Skeletal muscle cell (primary cell): Measurements from ENCODE around the gene IBTK.
"Not testable (repeated sequence)": the region's sequence is repeated elsewhere in the genome, so short reads cannot be mapped to it uniquely, and the experiment has no call there.

Experiments
- DNase-seq: peaks from one replicate; pipeline ENCODE4 v3.0.0-alpha.2; 2010; ENCODE audit warnings: low read depth
- H3K4me3 ChIP-seq: 2 replicates; pipeline ENCODE4 v1.5.1; 2011; ENCODE audit warnings: low read depth, mild to moderate bottlenecking, control low read depth, low read length, moderate library complexity

The IBTK gene, protein sequence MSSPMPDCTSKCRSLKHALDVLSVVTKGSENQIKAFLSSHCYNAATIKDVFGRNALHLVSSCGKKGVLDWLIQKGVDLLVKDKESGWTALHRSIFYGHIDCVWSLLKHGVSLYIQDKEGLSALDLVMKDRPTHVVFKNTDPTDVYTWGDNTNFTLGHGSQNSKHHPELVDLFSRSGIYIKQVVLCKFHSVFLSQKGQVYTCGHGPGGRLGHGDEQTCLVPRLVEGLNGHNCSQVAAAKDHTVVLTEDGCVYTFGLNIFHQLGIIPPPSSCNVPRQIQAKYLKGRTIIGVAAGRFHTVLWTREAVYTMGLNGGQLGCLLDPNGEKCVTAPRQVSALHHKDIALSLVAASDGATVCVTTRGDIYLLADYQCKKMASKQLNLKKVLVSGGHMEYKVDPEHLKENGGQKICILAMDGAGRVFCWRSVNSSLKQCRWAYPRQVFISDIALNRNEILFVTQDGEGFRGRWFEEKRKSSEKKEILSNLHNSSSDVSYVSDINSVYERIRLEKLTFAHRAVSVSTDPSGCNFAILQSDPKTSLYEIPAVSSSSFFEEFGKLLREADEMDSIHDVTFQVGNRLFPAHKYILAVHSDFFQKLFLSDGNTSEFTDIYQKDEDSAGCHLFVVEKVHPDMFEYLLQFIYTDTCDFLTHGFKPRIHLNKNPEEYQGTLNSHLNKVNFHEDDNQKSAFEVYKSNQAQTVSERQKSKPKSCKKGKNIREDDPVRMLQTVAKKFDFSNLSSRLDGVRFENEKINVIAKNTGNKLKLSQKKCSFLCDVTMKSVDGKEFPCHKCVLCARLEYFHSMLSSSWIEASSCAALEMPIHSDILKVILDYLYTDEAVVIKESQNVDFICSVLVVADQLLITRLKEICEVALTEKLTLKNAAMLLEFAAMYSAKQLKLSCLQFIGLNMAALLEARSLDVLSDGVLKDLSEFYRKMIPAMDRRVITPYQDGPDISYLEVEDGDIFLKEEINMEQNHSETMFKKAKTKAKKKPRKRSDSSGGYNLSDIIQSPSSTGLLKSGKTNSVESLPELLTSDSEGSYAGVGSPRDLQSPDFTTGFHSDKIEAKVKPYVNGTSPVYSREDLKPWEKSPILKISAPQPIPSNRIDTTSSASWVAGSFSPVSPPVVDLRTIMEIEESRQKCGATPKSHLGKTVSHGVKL (N-terminal part only)

DNA sequence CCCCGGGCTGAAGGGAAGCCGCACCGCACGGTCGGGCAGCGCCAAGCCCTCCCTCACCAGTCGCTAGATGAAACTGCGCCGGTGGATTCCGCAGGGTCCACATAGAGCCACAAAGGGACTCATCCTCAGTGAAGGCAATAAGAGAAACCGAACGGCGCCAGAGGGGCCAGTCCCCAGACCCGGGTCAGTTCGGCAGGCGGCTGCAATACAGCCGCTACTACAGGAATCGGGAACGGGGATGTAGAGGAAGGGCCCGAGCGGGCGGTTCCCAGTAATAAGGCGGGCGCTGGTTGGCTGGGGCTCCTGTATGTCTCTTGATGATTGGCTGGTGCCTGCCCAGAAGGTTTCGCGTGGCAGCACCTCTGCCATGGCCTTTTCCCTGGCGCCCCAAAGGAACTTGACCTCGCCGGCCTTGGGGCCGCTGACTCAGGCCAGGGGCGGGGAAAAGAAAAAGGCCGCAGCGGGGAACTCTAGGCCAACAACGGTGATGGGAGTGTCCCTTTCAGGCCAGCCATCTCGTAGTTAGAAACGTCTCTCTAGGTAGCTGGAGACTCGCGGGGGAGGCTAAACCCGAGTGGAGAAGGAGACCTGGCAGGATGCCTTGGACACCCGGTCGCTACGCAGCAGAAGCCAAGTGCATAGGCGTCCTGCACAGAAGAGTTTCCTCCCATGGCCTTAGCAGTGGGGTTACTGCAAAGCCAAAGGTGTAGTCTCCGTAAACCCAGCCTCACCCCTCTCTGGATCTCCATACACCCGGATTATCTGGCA is at the start of gene IBTK:
TSS of gene IBTK (minus strand) at position 240 of the 768 bp plus-strand sequence. CDS start 7,258 bp downstream, outside the sequence.
- peak; percentile 74 for DNase-seq
- peak within 1 kb of the TSS; percentile 81 for H3K4me3 ChIP-seq

DNA sequence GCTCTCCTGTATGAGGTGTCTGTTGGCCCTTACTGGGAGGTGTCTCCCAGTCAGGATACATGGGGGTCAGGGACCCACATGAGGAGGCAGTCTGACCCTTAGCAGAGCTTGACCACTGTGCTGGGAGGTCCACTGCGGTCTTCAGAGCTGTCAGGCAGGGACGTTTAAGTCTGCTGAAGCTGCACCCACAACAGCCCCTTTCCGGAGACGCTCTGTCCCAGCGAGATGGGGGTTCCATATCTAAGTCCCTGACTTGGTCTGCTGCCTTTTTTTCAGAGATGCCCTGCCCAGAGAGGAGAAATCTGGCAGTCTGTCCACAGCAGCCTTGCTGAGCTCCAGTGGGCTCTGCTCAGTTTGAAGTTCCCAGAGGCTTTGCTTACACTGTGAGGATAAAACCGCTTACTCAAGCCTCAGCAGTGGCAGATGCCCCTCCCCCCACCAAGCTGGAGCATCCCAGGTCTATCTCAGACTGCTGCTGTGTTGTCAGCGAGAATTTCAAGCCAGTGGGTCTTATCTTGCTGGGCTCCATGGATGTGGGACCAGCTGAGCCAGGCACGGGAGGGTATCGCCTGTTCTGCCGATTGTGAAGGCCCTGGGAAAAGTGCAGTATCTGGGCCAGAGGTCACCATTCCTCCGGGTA is 36.3 kb upstream of the IBTK start:
- DNase-seq = no peak
- H3K4me3 ChIP-seq = no peak overlapping the region

DNA sequence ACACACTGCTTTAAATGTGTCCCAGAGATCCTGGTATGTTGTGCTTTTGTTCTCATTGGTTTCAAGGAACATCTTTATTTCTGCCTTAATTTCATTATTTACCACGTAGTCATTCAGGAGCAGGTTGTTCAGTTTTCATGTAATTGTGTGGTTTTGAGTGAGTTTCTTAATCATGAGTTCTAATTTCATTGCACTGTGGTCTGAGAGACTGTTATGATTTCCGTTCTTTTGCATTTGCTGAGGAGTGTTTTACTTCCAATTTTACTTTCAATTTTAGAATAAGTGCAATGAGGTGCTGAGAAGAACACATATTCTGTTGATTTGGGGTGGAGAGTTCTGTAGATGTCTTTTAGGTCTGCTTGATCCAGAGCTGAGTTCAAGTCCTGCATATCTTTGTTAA is 34.0 kb upstream of the IBTK start:
- H3K4me3 ChIP-seq = not testable (repeated sequence)

DNA sequence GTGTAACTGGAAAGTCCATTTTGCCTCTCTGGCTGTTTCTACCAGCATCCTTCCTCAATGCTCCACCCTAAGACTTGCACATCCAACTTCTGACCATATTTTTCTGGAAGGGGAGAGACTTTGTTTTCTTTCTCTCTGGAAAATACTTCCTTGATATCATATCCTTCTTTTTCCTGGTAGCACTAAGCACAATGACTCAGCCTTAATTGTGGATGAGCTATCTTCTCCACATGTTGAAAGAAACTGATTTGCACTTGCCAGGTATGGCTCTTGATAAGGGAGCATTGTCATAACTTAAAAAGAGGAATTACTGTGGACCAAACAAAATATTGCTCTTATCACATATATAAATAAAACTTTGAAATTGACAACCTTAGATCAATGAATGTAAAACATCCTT is 30.1 kb upstream of the IBTK start:
- no peak overlapping the region for H3K4me3 ChIP-seq
- no peak for DNase-seq

More for the DNA sequence above, 34.0 kb upstream of the IBTK start:
- not testable (repeated sequence) for DNase-seq

DNA sequence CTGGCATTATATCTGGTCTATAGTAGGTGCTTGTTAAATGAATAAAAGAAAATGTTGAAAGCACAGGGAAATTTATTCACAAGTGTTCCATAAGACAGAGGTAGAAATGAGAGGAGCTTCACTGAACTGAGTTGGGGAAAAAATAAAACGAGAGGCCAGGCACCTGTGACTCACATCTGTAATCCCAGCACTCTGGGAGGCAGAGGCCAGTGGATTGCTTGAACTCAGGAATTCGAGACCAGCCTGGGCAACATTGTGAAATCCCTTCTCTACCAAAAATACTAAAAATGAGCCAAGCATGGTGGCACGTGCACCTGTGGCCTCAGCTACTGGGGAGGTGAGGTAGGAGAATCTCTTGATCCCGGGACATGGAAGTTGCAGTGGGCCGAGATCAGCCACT is 28.1 kb upstream of the IBTK start:
- DNase-seq = no peak
- no peak overlapping the region for H3K4me3 ChIP-seq

DNA sequence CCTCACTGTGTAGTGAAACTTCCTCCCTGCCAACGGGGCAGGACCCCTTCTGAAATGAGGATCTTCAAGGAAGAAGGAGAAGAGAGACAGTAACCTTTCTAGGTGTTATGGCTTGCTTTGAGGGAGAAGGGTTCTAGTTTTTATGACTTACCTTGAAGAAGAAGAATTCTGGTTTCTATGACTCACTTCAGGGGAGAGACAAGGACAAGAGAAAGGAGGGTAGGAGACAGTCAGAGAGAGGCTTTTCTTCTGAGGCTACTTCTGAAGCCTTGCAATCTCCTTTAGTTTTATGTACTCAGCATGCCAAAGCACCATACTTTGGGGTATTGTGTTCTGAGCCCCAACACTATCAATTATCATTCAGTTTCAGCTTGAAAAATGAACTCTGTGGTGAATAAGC is 25.8 kb upstream of the IBTK start:
- DNase-seq = no peak
- no peak overlapping the region for H3K4me3 ChIP-seq

DNA sequence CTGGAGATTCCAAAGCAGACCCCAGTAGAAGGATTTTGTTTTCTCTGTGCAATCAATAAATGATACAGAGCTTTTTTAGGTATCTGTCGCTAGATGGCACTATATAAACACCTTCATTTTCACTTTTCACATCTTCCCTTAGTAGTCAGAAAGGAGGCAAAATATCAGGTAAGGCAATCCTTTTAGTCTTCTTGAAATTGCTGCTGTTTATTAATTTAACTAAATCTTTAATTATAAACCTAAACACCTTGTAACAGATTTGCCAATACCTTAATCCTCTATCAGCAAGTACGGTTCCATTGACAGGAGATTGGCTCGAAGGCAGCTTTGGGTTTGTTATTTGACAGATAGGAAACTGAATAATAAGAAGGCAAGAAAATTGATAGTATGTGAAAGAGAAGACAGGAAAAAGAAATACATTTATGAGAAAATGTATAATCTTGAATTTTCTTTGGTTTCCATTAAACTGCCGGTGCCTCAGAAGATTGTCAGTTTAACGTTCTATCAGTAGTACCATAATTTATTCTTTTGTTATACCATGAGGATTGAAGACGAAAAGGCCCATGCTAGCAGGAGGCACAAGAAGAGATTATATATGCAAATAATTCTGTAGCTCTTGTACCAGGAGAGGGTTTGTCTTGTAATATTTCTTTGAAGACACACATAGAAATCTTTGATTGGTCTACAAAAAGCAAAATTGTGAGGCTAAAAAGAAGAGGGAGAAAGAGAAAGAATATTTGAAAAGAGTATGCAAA is 23.5 kb upstream of the IBTK start:
- no peak for DNase-seq

DNA sequence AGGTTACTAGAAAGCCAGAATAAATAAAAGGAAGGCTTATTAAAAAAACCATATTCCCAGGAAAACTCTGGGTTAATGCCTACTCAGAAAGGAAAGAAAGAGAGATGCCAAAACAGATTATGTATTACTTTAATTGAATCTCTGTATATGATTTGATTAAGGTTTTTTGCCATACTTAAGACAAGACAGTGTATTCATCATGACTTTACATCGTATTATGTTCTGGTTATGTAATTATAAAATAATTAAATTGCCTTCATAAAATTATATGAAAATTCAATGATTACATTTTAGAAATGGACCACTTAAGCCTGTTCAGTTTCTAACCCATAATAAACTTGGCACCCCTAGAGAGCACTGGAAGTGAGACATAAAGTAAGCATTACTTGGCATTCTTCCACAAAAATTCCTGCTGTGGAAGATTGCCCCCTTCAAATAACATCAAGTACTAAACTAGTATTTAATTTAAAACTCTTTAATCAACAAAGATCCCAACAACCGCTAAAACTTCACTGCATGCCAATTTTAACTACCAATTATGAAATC is 20.8 kb upstream of the IBTK start:
- H3K4me3 ChIP-seq = no peak overlapping the region
- no peak for DNase-seq

More for the DNA sequence above, 23.5 kb upstream of the IBTK start:
- no peak overlapping the region for H3K4me3 ChIP-seq

DNA sequence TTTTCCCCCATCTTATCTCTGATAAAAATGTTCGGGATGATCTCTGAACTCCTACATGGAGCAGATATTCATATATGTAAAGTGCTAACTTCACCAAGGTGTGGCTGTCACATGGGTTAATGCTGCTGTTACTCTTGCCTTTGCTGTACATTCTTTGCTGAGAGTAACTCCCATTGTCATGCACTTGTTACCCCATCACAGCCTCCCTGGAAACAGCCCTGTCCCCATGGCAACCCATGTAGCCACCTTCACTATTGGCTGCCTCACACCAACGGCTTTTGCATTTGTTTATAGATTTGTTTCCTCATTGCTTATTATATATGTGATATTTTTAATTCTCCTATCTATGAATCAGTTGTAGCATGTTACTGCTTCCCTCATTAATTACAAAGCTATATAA is 17.3 kb upstream of the IBTK start:
- no peak for DNase-seq
- H3K4me3 ChIP-seq = no peak overlapping the region

DNA sequence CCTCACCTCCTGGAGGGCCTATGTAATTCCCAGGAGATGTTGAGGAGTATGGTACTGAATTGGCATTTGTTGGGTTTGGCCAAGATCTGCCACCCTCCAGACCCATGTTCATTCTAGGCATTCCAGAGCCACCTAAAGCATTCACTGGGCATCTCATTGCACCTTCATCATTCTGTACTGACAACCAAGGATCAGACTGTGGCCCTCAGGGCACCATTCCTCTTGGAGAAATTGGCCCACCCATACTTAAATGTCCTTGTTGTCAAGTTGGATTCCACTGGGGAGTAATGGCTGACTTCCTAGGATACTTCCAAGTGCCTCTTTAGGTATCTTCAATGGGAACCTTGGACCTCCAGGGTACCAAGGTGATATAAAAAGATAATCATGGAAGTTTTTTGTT is 16.8 kb upstream of the IBTK start:
- no peak for DNase-seq
- H3K4me3 ChIP-seq = no peak overlapping the region

DNA sequence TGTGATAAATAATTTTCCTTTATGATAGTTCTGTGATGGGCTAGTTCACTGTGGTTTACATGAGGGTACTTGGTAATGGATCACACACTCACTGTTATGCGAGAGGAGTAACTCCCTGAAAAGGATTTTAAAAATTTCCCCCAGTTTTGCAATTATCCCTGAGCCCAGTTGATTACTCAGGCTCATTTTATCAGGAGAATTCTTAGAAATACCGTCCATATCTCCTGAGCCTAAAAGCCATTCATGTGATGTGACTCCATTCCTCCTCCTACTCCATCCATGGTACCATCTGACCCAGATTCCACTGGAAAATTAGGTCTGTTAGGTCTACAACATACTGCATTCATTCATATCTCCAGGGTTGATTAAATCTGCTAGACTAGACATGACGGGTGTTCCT is 16.4 kb upstream of the IBTK start:
- DNase-seq = no peak
- no peak overlapping the region for H3K4me3 ChIP-seq

DNA sequence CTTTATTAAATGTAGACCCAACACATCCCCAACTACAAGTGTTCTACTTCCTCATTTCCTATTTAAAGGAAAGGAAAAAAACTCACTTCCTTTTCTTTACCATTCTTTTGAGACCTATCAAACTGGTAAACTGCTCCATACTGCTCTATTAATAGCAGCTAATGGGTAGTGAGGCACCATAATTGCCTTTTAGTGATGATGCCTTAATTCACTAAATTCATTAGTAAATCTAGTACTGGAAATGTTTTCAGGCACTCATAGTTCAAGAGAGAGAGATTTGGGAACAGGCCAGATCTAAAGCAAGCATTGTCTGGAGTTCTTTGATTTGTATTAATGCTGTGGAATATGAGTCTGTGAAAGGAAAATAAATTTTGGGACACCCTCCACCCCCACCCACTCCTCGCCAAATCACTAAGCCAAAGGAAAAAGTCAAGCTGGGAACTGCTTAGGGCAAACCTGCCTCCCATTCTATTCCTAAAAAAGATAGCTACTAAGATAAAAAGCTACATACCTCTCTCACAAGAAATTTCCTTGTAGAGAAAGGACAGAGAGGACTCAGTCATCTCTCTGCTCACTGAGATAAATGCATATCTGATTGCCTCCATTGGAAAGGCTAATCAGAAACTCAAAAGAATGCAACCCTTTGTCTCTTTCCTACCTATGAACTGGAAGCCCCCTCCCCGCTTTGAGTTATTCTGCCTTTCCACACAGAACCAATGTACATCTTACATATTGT is 13.6 kb upstream of the IBTK start:
- no peak overlapping the region for H3K4me3 ChIP-seq
- DNase-seq = no peak

DNA sequence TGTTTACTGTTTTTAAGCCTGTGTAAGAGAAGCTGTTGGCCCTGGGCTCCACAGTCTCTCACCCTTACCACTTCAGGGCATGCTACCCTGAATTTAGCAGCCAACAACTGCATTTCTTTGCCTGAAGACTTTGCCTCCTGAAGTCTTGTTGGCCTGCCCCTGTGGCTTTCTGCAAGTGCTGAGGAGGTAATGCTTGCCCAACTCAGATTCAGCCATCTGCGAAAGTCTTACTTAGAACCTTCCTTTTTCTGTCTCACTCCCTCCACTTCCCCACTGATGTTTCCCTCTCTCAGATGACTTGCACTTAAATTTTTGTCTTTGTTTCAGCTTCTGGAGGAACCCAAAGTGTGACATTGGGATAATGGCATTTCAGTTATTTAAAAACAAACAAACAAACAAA is 11.8 kb upstream of the IBTK start:
- no peak for DNase-seq

DNA sequence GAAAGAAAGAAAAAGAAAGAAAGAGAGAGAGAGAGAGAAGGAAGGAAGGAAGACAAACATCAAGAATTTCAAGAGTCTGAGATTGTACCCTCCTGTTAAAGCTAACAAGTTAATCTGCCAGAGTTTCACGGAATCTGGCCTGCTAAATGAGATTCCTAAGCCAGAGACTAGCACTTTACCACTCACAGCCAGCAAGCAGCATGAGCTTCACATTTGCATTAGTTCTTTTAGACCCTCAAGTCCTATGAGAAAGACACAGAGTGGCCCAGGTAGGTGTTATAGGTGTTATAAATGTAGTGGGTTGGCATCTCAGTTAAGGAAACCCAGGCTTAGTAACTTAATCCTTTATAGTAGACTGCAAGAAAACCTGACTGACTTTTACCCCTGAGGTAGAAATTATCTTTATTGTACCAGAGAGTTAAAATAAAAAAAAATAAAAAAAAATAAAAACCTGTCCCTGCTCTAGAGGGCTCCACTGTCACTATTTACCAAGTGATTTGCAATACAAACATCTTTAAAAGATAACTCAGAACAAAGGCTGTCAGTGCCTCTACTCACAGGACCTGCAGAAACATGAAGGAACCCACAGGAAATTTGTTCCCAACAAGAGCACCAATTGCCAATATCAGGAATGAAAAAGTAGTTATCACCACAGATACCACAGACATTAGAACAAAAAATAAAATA is 9.7 kb upstream of the IBTK start:
- DNase-seq = no peak
- H3K4me3 ChIP-seq = no peak overlapping the region

More for the DNA sequence above, 11.8 kb upstream of the IBTK start:
- no peak overlapping the region for H3K4me3 ChIP-seq

DNA sequence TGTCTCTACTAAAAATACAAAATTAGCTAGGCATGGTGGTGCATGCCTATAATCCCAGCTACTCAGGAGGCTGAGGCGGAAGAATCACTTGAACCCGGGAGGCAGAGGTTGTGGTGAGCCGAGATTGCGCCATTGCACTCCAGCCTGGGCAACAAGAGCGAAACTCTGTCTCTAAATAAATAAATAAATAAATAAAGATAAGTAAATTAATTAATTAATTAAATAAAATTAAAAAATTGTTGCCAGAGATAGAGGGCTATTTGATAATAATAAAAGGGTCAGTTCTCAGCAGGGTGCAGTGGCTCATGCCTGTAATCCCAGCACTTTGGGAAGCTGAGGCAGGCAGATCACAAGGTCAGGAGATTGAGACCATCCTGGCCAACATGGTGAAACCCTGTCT is 7.2 kb upstream of the IBTK start:
- not testable (repeated sequence) for H3K4me3 ChIP-seq, DNase-seq

DNA sequence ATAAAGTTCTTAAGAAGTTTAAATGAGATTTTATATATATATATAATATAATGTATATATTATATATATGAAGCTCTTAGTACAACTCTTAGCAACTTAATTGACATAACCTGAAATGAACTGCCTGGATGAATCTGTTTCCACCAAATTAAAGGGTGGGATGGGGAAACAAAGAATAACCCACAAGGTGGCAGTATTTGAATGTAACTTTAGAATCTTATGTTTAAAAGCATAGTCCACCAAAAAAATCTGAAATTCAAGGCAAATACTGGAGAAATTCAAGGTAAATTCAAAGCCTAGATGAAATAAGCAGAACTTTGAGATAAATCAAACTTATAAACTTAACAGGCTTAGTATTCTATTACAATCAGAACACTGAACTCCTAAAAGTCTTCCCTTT is 4.4 kb upstream of the IBTK start:
- DNase-seq = no peak
- H3K4me3 ChIP-seq = no peak overlapping the region
